Hematopoietic multipotent progenitor cell treated with erythropoietin and hydrocortisone succinate and interleukin-3 and kit ligand, for 4 days (in vitro differentiated cells): ENCODE data around the gene FUZ.

Experiments used
- DNase-seq: peaks from one replicate; pipeline ENCODE4 v3.0.0-alpha.2; 2015

The FUZ gene

GRCh38 chr19:49850487-49851342 lies 37.6 kb upstream of the FUZ start, which contains the start of gene PTOV1:
PTOV1 (plus strand) TSS chr19:49851159.
- peak; percentile 96 for DNase-seq

GRCh38 chr19:49850221-49850486 lies 37.1 kb upstream of the FUZ start:
- DNase-seq = no peak

GRCh38 chr19:49849433-49850220 lies 36.5 kb upstream of the FUZ start:
- DNase-seq = no peak

- DNase-seq = no peak
Observed at GRCh38 chr19:49848938-49849337, 35.8 kb upstream of the FUZ start.

GRCh38 chr19:49847731-49848696 lies 34.9 kb upstream of the FUZ start:
- DNase-seq = peak; percentile 92

GRCh38 chr19:49846408-49846807 lies 33.3 kb upstream of the FUZ start:
- no peak for DNase-seq

GRCh38 chr19:49845414-49845813 lies 32.3 kb upstream of the FUZ start:
- DNase-seq = no peak

GRCh38 chr19:49844138-49845095 lies 31.3 kb upstream of the FUZ start:
- no peak for DNase-seq

GRCh38 chr19:49843265-49843664 lies 30.2 kb upstream of the FUZ start:
- no peak for DNase-seq

- DNase-seq = no peak
Observed at GRCh38 chr19:49840736-49841249, 27.7 kb upstream of the FUZ start.

GRCh38 chr19:49840321-49840720 lies 27.2 kb upstream of the FUZ start:
- DNase-seq = no peak

- DNase-seq = no peak
Observed at GRCh38 chr19:49839713-49840112, 26.6 kb upstream of the FUZ start.

- no peak for DNase-seq
Observed at GRCh38 chr19:49838885-49839588, 25.9 kb upstream of the FUZ start.

- no peak for DNase-seq
Observed at GRCh38 chr19:49837425-49837824, 24.3 kb upstream of the FUZ start.

- DNase-seq = no peak
Observed at GRCh38 chr19:49837009-49837310, 23.9 kb upstream of the FUZ start.

- DNase-seq = no peak
Observed at GRCh38 chr19:49836176-49837008, 23.3 kb upstream of the FUZ start.

- no peak for DNase-seq
Observed at GRCh38 chr19:49835562-49835961, 22.5 kb upstream of the FUZ start.

- DNase-seq = no peak
Observed at GRCh38 chr19:49833599-49833998, 20.5 kb upstream of the FUZ start.

- no peak for DNase-seq
Observed at GRCh38 chr19:49832556-49832955, 19.5 kb upstream of the FUZ start.

GRCh38 chr19:49831592-49831991 lies 18.5 kb upstream of the FUZ start:
- no peak for DNase-seq
